Measurements from ENCODE around the gene ABLIM2.

Gene ABLIM2

GRCh38 chr4:8015512-8015911 lies 143.1 kb downstream of the ABLIM2 start:
- no peak for DNase-seq

- DNase-seq = no peak
Measured at GRCh38 chr4:8013976-8014726, 144.5 kb downstream of the ABLIM2 start.

GRCh38 chr4:8012517-8012916 lies 146.1 kb downstream of the ABLIM2 start:
- no peak for DNase-seq

GRCh38 chr4:8010618-8011017 lies 148.0 kb downstream of the ABLIM2 start:
- DNase-seq = no peak

GRCh38 chr4:8009710-8010511 lies 148.7 kb downstream of the ABLIM2 start:
- no peak for DNase-seq

- no peak for DNase-seq
Measured at GRCh38 chr4:8009097-8009496, 149.5 kb downstream of the ABLIM2 start.

- no peak for DNase-seq
Measured at GRCh38 chr4:8008391-8008790, 150.2 kb downstream of the ABLIM2 start.

- DNase-seq = no peak
Measured at GRCh38 chr4:8007581-8007980, 151.0 kb downstream of the ABLIM2 start.

GRCh38 chr4:8006471-8006870 lies 152.1 kb downstream of the ABLIM2 start:
- no peak for DNase-seq

GRCh38 chr4:8005814-8006215 lies 152.8 kb downstream of the ABLIM2 start:
- DNase-seq = no peak

GRCh38 chr4:8005033-8005808 lies 153.4 kb downstream of the ABLIM2 start:
- DNase-seq = no peak

- no peak for DNase-seq
Measured at GRCh38 chr4:8004066-8004465, 154.5 kb downstream of the ABLIM2 start.

GRCh38 chr4:8002525-8003309 lies 155.9 kb downstream of the ABLIM2 start:
- no peak for DNase-seq

- no peak for DNase-seq
Measured at GRCh38 chr4:8001564-8002355, 156.9 kb downstream of the ABLIM2 start.

- DNase-seq = no peak
Measured at GRCh38 chr4:8000721-8001491, 157.7 kb downstream of the ABLIM2 start.

GRCh38 chr4:8000247-8000646 lies 158.4 kb downstream of the ABLIM2 start:
- DNase-seq = no peak

- no peak for DNase-seq
Measured at GRCh38 chr4:7999695-8000094, 158.9 kb downstream of the ABLIM2 start.

- no peak for DNase-seq
Measured at GRCh38 chr4:7999279-7999678, 159.3 kb downstream of the ABLIM2 start.

GRCh38 chr4:7998447-7998846 lies 160.2 kb downstream of the ABLIM2 start:
- DNase-seq = no peak

- no peak for DNase-seq
Measured at GRCh38 chr4:7995866-7996265, 162.7 kb downstream of the ABLIM2 start.

GRCh38 chr4:7995135-7995534 lies 163.5 kb downstream of the ABLIM2 start:
- DNase-seq = no peak
